Esophagus muscularis mucosa (tissue), 3 donors: ENCODE data around the gene CAPNS1.

Experiments
- CTCF ChIP-seq, 3 experiments: fragments of 200-600 bp in 2 of 3; fragments of 450-650 bp in 1 of 3; sonication (generic) in 2 of 3; IDR thresholded peaks; one replicate each; pipeline ENCODE4 v1.5.1; 2017 to 2019; ENCODE audit warnings: antibody characterized with exemption in 3 of 3, mild to moderate bottlenecking in 2 of 3, moderate library complexity in 1 of 3
- POLR2AphosphoS5 ChIP-seq, 2 donors: sonication (generic); formaldehyde crosslinking; IDR thresholded peaks; one replicate each; pipeline ENCODE4 v1.6.1; 2017; ENCODE audit warnings: antibody characterized with exemption in 2 of 2

- TF ChIP-seq CTCF (IDR thresholded peaks at IDR 0.05) (no peak), POLR2AphosphoS5 (IDR thresholded peaks at IDR 0.05) (no peak)
These were observed 13.3 kb downstream of the CAPNS1 start for GRCh38 chr19:36153126-36153525.
